Measurements from ENCODE around the gene FILIP1.

Gene FILIP1

GRCh38 chr6:75381877-75382633 is 111.5 kb downstream of the FILIP1 start:
- no peak for DNase-seq

DNA sequence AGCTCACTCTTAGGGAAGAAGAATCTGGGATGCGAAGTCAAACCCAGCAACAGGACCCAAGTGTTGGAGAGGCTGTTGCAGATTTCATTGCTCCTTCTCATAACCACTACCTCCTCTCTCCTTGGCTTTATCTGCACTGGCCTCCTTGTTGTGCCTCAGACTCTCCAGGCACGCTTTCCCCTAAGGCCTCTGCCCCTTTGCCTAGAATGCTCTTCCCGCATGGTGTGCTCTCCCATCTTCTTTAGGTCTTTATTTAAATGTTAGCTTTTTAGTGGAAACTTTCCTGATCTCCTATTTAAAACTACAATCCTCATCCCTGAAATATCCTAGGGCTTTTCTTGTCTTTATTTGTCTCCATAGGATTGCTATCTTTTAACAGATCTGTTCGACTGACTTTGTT is 114.1 kb downstream of the FILIP1 start:
- no peak for DNase-seq

DNA sequence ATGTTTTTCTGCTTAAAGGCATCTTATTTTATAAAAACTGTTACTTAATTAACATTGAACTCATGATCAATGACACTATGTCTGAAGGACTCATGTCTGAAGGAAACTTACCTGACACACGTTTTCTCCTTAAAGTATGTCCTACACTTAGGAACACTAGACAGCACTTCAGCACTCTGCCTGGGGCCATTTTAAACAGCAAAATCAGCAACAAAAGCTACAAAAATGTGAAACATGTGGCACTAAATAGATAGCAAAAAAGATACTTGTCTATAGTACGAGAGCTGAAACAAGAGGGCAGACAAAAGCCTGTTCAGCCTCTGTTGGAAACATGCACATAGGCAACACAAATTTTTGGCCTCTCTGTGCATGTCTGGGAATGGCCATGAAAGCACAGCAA is 115.5 kb downstream of the FILIP1 start:
- no peak for DNase-seq

- DNase-seq, result no peak
These were observed 116.2 kb downstream of the FILIP1 start for GRCh38 chr6:75377386-75377785.

DNA sequence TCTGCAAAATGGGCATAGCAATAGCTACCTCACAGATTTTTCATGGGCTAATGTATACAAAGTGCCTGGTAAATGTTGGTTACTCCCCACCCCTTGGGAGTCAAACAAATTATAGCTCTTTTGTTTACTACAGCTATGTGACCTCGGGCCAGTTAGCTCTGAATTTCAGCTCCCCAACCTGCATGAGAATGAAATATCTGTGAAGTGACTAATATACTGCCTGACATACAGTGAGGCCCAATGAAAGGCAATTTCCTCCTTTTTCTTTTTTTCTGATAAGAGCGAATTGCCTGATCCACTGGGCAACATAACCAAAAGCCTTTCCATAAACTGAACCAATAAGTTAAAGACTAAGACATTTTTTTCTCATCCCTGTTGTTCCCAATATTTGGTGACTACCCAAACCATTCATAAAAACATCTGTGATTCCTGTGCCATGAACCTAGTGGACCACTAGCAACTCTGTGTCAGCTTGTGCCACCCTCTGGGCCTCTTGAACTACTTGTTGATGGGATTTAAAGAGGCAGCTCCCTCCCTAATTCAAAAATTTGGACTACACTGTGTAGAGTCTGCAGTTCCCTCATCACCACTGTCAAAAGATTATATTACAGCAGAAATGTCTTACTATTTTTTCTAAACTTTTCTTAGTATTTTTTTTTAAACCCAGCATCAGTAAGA is 117.1 kb downstream of the FILIP1 start:
- no peak for DNase-seq

DNA sequence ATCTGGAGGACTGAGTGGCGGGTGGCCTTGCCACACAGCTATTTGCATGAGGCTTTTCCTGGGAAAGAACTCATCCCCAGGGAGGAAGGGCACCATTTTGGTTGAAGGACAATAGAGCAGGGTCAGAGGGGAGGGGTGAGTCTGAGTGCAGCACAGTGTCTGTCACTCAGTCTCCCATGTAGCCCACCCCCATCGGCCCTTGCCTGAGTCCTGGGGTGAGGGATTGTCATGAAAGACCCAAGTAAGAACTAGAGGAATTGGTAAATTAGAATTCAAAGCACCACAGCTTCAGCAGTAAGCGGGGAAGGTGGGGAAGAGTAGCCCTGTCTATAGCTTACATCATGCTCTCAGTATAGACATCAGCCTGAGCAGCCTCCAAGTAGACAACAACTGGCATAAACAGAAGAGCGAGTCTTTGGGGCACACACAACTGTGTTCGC is 118.6 kb downstream of the FILIP1 start:
- no peak for DNase-seq

DNA sequence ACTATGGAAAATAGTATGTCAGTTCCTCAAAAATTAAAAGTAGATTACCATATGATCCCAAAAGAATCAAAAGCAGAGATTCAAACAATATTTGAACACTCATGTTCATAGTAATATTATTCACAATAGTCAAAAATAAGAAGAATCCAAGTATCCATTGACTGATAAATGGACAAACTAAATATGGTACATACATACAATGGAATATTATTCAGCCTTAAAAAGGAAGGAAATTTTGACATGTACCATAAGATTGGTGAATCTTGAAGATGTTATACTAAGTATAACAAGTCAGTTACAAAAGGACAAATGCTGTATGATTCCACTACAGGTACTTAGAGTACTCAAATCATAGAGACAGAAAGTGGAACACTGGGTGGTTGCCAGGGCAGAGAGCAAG is 120.7 kb downstream of the FILIP1 start:
- no peak for DNase-seq

DNA sequence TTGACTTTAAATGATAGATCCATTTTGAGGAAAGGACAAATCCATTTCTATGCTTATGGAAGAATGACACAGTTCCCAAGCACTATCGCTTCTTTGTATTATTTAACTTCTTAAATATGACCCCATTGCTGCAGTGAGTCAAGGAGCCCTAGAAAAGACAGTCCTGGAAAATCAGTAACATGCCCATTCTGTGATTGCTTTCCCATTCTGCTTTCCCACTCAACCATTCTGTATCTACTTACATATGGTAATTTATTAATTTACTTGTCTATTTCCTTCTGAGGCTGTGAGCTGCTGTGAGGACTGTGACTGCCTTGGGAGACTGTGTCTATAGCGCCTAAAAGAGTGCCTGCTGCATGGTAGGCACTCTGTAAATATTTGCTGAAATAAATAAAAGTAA is 123.6 kb downstream of the FILIP1 start:
- DNase-seq, result no peak

DNA sequence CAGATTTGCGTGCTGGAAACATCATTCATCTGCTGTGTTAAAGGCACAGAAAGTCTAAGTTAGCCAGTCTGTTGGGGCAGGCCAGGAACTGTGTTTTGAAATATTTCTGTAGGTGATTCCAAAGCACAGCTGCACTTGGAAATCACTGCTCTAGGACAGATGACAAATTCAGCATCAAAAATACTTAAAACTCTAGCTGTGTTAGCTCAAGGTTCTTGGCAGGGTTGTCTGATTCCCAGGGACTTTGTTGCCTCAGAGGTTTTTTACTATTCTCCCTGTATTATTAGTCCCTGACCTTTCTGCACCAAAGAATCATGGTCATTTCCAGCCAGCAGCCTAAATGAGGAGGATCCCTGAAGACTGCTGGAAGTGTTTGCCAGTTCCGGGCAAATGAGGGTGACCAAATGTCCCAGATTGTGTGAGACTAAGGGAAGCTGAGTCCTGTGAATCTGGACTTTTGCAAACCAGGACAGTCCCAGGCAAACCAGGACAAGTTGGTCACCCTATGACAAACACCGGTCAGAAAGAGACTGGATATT is 124.7 kb downstream of the FILIP1 start:
- no peak for DNase-seq

DNA sequence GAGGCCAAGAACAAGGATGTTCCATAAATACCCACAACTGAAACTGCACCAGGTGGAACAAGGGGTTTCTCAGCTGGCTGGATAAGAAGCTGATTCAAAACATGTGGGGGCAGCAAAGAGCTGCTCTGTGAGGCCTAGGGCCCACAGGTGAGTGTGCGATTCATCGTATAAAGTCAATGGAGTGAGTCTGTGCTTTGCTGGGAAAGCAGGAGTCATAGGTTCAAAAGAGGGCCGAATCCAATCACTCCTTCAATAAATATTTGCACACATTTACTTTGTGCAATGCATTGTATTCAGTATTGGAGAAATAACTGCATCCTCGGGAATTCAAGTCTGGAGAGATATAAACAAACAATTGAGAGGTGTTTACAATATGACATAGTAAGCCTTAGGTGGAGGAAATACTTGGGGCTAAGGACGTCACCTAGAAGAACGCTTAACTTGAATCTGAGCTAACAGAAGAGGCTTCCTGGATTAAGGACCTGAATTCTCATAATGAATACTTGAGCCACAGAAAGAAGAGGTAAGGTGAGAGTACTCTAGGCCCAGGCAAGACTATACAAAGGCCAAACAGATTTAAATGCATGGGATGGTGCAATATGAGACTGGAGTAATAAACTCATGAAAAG is 125.3 kb downstream of the FILIP1 start:
- peak in 5 of 56 donors; percentile 3 to 24 (median 12) for DNase-seq

DNA sequence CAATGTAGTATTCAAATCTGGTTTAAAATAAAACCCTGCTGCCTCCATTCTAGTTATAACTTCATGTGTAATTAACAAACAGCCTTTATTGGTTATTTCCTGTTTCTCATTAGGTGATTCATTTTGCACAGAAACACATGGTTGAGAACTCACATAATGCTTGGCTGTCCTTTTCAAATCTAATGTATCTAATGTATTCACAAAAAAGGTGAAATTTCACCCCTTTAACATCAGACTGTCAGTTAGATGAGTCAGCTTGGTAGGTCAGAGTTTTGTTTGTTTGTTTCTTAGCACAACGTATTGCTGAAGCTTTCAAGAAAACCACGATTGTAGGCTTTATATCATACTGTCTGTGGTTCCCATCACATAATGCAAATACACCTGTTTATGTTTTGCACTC is 130.3 kb downstream of the FILIP1 start:
- no peak for DNase-seq

- DNase-seq, result no peak
These were observed 140.0 kb downstream of the FILIP1 start for GRCh38 chr6:75353644-75354043.

- DNase-seq, result no peak
These were observed 142.0 kb downstream of the FILIP1 start for GRCh38 chr6:75351570-75351969.

- DNase-seq, result no peak
These were observed 142.8 kb downstream of the FILIP1 start for GRCh38 chr6:75350808-75351207.

GRCh38 chr6:75350156-75350555 is 143.4 kb downstream of the FILIP1 start:
- no peak for DNase-seq

- DNase-seq, result no peak
These were observed 144.2 kb downstream of the FILIP1 start for GRCh38 chr6:75349262-75349984.

- no peak for DNase-seq
These were observed 144.7 kb downstream of the FILIP1 start for GRCh38 chr6:75348882-75349261.

GRCh38 chr6:75347898-75348610 is 145.5 kb downstream of the FILIP1 start:
- DNase-seq, result no peak

GRCh38 chr6:75345413-75345812 is 148.2 kb downstream of the FILIP1 start:
- no peak for DNase-seq

GRCh38 chr6:75344455-75344854 is 149.1 kb downstream of the FILIP1 start:
- no peak for DNase-seq

- no peak for DNase-seq
These were observed 149.6 kb downstream of the FILIP1 start for GRCh38 chr6:75344021-75344420.
